Activated naive CD4-positive, alpha-beta T cell treated with anti-CD3 and anti-CD28 coated beads, Interleukin-2, amount 50 U/mL, for 24 hours (primary cell): ENCODE results near the gene PTCD1.
"Not testable (repeated sequence)": the region's sequence is repeated elsewhere in the genome, so short reads cannot be mapped to it uniquely, and the experiment has no call there.

Experiments
- H3K27ac Mint-ChIP-seq: one replicate; pipeline ENCODE4 v1.8.0; 2021; ENCODE audit warnings: mild to moderate bottlenecking, mixed read lengths
- H3K27me3 Mint-ChIP-seq: one replicate; pipeline ENCODE4 v1.8.0; 2021; ENCODE audit warnings: mixed read lengths
- H3K36me3 Mint-ChIP-seq: one replicate; pipeline ENCODE4 v1.8.0; 2021; ENCODE audit warnings: mixed read lengths
- H3K4me1 Mint-ChIP-seq: one replicate; pipeline ENCODE4 v1.8.0; 2021; ENCODE audit warnings: mixed read lengths
- H3K4me3 Mint-ChIP-seq: one replicate; pipeline ENCODE4 v1.8.0; 2021; ENCODE audit warnings: mild to moderate bottlenecking, mixed read lengths
- H3K9me3 Mint-ChIP-seq: one replicate; pipeline ENCODE4 v1.8.0; 2021; ENCODE audit warnings: mixed read lengths

The PTCD1 gene

DNA sequence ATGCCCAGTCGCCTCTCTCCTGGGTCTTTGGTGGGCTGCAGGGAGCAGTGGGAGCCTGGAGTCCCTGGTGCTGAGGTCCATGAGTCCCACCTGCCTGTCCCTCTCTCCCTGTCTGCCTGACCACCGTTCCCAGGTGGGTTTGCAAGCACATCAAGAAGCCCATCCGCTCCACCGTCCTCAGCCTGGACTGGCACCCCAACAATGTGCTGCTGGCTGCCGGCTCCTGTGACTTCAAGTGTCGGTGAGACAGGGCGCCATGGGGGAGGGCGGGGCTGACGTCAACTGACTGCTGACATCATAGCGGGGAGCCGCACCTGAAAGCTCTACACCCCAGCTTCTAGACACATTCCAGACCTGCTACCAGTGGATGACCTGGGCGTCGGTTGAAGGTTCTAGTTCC lies 48.8 kb downstream of the PTCD1 start:
- H3K27ac Mint-ChIP-seq = no peak overlapping the region
- H3K4me3 Mint-ChIP-seq = no peak overlapping the region
- H3K27me3 Mint-ChIP-seq = no peaks in the 10 kb centered on the region
- H3K9me3 Mint-ChIP-seq = no peaks in the 10 kb centered on the region
- peaks cover 19% of the 10 kb centered on the region for H3K4me1 Mint-ChIP-seq
- no peaks in the 10 kb centered on the region for H3K36me3 Mint-ChIP-seq

DNA sequence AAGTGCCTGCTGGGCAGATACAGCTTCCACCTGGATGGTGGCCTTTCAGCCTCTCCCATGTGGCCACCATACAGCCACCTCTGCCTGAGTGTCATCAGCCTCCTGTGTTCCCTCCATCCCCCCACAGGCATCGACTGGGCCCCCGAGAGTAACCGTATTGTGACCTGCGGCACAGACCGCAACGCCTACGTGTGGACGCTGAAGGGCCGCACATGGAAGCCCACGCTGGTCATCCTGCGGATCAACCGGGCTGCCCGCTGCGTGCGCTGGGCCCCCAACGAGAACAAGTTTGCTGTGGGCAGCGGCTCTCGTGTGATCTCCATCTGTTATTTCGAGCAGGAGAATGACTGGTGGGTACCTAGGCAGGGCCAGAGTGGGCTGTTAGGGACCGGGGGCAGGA lies 50.7 kb downstream of the PTCD1 start:
- peaks cover 1% of the 10 kb centered on the region for H3K36me3 Mint-ChIP-seq
- H3K27me3 Mint-ChIP-seq = no peaks in the 10 kb centered on the region
- H3K27ac Mint-ChIP-seq = no peak overlapping the region
- H3K4me3 Mint-ChIP-seq = no peak overlapping the region
- H3K9me3 Mint-ChIP-seq = no peaks in the 10 kb centered on the region
- peaks cover 21% of the 10 kb centered on the region for H3K4me1 Mint-ChIP-seq

DNA sequence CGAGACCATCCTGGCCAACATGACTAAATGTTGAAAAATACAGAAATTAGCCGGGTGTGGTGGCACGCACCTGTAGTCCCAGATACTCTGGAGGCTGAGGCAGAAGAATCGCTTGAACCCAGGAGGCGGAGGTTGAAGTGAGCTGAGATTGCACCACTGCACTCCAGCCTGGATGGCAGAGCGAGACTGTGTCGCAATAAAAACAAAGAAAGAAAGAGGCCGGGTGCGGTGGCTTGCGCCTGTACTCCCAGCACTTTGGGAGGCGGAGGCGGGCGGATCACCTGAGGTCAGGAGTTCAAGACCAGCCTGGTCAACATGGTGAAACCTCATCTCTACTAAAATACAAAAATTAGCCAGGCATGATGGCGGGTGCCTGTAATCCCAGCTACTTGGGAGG lies 51.4 kb downstream of the PTCD1 start:
- H3K27ac Mint-ChIP-seq, H3K9me3 Mint-ChIP-seq, H3K27me3 Mint-ChIP-seq, H3K4me3 Mint-ChIP-seq, H3K36me3 Mint-ChIP-seq: not testable (repeated sequence)
- H3K4me1 Mint-ChIP-seq = peaks cover 21% of the 10 kb centered on the region

DNA sequence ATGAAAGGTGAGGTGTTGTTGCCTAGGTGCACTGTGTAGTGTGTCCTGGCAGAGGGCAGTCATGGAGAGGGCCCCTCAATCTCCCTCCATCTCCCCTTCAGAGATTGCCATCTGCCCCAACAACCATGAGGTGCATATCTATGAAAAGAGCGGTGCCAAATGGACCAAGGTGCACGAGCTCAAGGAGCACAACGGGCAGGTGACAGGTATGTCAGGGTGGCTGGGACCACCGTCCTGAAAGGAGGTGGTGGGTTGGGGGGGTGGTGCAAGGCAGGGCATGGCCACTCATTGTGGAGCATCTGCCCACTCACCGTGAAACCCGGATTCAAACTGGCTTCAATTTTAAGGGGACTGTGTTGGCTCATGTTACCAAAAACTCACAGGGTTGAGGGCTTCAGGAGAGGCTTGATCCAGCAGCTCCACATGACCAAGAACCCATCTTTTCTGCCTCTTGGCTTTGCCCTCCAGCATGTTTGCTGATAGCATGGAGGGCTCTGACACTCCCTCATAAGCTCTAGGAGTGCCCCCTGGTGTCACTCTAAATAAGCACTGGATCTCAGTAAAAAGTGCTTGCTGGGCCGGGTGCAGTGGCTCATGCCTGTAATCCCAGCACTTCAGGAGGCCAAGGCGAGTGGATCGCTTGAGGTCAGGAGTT lies 51.9 kb downstream of the PTCD1 start:
- no peaks in the 10 kb centered on the region for H3K9me3 Mint-ChIP-seq
- H3K27ac Mint-ChIP-seq = peak overlapping the region; percentile 4
- no peak overlapping the region for H3K4me3 Mint-ChIP-seq
- peaks cover 17% of the 10 kb centered on the region for H3K4me1 Mint-ChIP-seq
- no peaks in the 10 kb centered on the region for H3K27me3 Mint-ChIP-seq
- peaks cover 1% of the 10 kb centered on the region for H3K36me3 Mint-ChIP-seq

DNA sequence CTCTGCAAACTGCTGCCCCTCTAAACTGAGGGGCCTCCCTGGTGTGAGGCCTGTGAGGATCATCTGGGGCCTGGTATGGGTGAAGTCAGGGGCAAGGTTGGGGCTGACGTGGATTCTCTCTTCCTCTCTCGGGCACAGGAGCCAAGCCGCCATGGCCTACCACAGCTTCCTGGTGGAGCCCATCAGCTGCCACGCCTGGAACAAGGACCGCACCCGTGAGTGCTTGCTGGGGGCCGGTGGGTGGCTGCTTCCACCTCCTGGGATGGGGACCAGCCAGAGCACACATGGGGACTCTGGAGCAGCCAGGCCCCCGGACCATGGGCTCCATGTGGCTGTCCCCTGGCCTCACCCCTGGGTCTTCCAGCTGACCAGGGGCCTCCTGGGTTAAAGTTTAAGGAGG lies 53.0 kb downstream of the PTCD1 start:
- Mint-ChIP-seq H3K27me3 (no peaks in the 10 kb centered on the region), H3K36me3 (peaks cover 1% of the 10 kb centered on the region), H3K4me3 (no peak overlapping the region), H3K9me3 (no peaks in the 10 kb centered on the region), H3K27ac (no peak overlapping the region), H3K4me1 (peaks cover 26% of the 10 kb centered on the region)

DNA sequence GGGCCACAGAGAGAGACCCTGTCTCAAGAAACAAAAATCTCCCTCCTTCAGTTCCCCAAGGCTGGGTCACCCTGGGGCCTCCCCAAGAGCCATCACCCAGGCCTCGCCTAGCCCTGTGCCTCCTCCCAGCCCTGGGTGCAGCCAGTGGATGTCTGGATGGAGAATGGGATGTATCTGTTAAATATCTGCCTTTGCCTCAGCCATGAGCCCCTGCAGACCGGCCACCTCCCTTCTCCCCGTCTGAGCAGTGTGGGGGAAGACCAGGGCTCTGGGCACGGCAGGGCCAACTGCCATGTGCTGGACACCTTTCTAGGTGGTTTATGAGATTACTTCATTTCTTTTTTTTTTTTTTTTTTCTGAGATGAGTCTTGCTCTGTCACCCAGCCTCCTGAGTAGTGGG lies 54.1 kb downstream of the PTCD1 start:
- Mint-ChIP-seq H3K4me1 (peaks cover 36% of the 10 kb centered on the region), H3K9me3 (no peaks in the 10 kb centered on the region), H3K27ac (peak overlapping the region; percentile 70), H3K27me3 (no peaks in the 10 kb centered on the region), H3K36me3 (peaks cover 1% of the 10 kb centered on the region), H3K4me3 (no peak overlapping the region)

DNA sequence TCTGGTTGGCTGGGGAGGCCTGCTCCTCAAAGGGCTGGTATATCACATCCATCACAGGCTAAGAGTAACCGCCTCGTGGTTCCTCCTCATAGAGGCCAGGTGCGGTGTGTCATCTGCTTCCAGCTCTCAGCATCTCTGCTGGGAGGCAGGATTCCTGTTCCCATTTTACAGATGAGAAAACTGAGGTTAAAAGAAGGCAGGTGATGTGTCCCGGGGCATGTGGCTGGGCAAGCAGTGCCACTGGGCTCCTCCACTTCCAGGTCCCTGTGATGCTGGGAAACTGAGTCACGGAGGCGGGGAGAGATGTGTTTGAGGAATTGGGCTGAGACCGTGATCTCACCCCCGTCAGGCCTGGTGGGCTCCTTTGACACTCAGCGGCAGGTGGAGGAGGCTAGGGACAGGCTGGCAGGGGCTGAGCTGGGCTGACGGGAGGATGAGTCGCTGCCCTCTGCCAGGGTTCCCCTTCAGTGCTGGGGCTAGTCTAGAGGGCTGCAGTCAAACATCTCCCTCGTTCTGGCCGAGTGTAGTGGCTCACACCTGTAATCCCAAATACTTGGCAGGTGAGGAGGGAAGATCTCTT lies 54.7 kb downstream of the PTCD1 start:
- peaks cover 42% of the 10 kb centered on the region for H3K4me1 Mint-ChIP-seq
- no peak overlapping the region for H3K4me3 Mint-ChIP-seq
- peaks cover 4% of the 10 kb centered on the region for H3K36me3 Mint-ChIP-seq
- no peaks in the 10 kb centered on the region for H3K27me3 Mint-ChIP-seq
- H3K27ac Mint-ChIP-seq = peak overlapping the region; percentile 92
- H3K9me3 Mint-ChIP-seq = no peaks in the 10 kb centered on the region

DNA sequence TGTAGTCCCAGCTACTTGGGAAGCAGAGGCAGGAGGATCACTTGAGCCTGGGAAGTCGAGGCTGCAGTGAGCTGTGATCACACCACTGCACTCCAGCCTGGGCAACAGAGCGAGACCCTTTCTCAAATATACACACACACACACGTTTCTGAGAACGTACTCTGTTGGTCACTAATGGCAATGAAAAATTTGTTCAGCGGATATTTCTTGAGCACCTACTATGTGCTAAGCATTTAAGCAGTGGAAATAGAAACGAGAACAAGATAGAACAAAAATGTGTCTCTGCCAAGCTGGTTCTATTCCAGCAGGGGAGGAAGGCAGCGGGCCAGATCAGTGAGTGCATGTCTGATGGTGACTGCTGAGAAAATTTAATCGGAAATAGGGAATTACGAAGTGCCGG lies 55.4 kb downstream of the PTCD1 start:
- peaks cover 4% of the 10 kb centered on the region for H3K36me3 Mint-ChIP-seq

DNA sequence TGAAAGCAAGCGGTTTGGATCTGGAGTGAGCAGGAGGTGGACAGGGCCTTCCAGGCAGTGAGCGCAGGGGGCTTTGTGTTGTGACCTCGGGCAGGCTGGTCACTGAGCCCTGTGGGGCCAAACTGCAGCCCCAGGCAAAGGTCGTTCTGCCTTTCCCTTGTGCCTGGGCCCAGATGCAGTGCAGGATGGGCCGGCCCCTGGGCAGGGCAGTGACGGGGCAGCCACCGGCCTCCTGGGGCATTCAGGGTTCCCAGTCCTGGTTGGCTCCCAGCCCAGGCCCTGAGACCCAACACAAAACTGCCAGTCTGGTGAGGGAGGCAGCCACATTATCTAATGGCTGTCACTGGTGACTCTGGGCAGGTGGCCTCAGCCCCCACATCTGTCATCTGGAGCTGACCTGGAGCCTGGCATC lies 56.9 kb downstream of the PTCD1 start:
- H3K36me3 Mint-ChIP-seq = peaks cover 7% of the 10 kb centered on the region
- peaks cover 55% of the 10 kb centered on the region for H3K4me1 Mint-ChIP-seq
- H3K4me3 Mint-ChIP-seq = peak overlapping the region; percentile 77
- H3K9me3 Mint-ChIP-seq = no peaks in the 10 kb centered on the region
- H3K27me3 Mint-ChIP-seq = no peaks in the 10 kb centered on the region
- H3K27ac Mint-ChIP-seq = peak overlapping the region; percentile 92

More for the DNA sequence above, 55.4 kb downstream of the PTCD1 start:
- Mint-ChIP-seq H3K4me1 (peaks cover 43% of the 10 kb centered on the region), H3K4me3 (no peak overlapping the region), H3K27me3 (no peaks in the 10 kb centered on the region), H3K9me3 (no peaks in the 10 kb centered on the region), H3K27ac (peak overlapping the region; percentile 92)

DNA sequence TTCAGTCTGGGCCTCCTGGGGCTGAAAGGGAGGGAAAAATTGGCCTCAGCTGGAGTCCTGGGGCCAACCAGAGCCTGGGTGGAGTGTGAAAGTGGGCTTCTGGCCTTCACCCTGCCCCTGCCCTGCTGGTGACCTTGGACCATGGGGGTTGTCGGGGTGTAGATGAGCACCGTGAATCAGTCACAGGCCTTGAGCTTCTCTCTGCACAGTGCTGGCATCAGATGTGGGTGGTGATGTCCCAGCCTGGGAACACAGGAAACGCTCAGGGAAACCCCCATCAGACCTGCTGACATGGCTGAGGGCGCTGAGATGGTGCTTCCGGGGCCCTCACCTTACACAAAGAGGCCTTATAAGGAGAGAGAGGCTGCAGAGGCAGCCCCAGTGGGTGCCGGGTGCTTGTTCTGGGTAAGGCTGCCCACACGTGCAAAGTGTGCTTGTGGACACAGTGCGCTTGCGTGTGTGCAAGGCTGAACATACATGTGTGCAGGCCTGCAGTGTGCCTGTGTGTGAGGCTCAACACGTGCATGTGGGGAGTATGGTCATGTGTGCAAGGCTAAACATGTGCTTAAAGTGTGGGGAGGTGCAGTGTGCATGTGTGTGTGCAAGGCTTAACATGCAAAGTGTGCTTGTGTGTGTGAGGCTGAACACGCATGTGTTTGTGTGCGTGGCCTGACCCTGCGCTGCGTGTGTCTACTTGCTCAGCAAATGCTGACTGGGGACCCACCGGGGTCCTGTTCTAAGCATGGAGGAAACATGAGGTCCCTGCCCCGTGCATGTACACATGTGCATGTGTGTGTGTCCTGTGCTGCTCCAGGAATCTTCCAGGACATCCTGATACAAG lies 57.6 kb downstream of the PTCD1 start:
- Mint-ChIP-seq H3K36me3 (peaks cover 7% of the 10 kb centered on the region), H3K27ac (peak overlapping the region; percentile 92), H3K27me3 (no peaks in the 10 kb centered on the region), H3K4me1 (peaks cover 61% of the 10 kb centered on the region), H3K9me3 (no peaks in the 10 kb centered on the region), H3K4me3 (peak overlapping the region; percentile 77)

DNA sequence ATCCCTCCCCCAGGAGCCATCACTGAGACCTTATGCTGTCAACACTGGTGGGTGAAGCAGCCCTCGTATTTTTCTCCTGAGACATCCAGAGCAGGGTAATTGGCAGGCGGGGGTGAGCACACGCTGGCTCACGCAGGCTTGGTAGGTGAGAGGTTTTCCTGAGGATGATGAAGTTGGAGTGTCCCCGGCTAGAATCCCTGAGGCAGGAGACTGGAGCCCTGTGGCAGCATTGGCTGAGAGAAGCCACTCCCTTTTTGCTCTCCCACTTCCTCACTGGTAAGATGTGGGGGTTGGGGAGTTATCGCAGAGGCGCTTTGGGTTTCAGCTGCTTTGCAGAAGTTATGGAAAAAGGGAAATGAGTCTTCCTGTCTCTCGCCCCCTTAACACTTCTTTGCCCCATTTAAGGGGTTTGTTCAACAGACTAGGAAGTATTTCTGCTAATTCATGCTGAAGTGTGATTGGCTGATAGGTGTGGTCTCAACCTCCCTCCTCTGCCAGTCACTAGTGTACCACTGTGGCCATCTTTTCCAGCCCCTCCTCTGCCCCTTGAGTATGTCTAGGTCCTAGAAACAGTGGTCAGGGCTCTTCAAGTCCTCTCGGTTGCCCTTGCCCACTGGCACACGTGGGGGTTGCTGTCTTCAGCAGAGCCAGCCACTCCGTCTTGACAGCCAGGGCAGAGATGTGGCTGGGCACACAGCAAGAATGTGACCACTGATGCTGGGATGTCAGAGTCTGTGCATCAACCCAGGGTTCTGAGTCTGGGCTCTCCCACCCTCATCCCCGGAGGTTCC lies 58.4 kb downstream of the PTCD1 start:
- peak overlapping the region; percentile 77 for H3K4me3 Mint-ChIP-seq
- no peaks in the 10 kb centered on the region for H3K9me3 Mint-ChIP-seq
- H3K27ac Mint-ChIP-seq = peak overlapping the region; percentile 92
- H3K27me3 Mint-ChIP-seq = no peaks in the 10 kb centered on the region
- H3K4me1 Mint-ChIP-seq = peaks cover 62% of the 10 kb centered on the region
- H3K36me3 Mint-ChIP-seq = peaks cover 7% of the 10 kb centered on the region

DNA sequence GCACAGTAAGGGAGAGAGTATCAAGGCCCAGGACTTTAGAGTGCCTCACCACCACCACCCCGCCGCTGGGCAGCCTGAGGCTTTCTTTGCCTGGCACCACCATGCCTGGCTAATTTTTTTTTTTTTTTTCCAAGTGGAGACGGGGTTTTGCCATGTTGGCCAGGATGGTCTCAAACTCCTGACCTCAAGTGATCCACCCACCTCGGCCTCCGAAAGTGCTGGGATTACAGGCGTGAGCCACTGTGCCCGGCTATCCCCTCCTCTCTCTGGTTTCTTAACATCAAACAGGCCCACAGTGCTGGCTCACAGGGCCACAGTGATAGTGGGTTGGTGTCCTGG lies 58.9 kb downstream of the PTCD1 start:
- H3K4me3 Mint-ChIP-seq = peak overlapping the region; percentile 77
- H3K36me3 Mint-ChIP-seq, H3K27me3 Mint-ChIP-seq, H3K9me3 Mint-ChIP-seq: not testable (repeated sequence)
- H3K27ac Mint-ChIP-seq = peak overlapping the region; percentile 92
- peaks cover 62% of the 10 kb centered on the region for H3K4me1 Mint-ChIP-seq

DNA sequence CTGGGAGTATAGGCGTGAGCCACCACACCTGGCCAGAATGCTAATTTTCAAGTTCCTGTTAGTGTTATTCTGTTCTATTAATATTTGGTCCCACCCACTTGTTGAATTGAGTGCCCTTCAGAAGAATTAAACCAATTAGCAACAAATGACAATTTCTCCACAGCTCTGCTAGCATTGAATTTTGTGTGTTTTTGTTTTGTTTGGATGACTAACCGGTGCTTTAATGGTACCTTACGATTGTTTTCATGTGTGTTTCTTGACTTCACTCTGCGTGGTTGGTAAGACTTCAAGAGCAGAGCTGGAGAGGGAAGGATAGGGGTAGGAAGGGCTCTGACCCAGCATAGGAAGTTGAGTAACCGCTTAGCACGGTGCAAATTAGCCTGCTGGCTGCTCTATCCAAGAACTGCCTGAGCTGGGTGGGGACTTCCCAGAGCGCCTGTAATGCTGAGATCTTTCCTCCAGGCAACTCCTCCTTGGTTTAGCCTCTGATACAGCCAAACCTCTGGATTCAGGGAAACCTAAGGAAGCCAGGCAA lies 59.5 kb downstream of the PTCD1 start:
- Mint-ChIP-seq H3K36me3 (peaks cover 7% of the 10 kb centered on the region), H3K27ac (peak overlapping the region; percentile 92), H3K9me3 (no peaks in the 10 kb centered on the region), H3K27me3 (no peaks in the 10 kb centered on the region), H3K4me1 (peaks cover 56% of the 10 kb centered on the region), H3K4me3 (peak overlapping the region; percentile 77)

DNA sequence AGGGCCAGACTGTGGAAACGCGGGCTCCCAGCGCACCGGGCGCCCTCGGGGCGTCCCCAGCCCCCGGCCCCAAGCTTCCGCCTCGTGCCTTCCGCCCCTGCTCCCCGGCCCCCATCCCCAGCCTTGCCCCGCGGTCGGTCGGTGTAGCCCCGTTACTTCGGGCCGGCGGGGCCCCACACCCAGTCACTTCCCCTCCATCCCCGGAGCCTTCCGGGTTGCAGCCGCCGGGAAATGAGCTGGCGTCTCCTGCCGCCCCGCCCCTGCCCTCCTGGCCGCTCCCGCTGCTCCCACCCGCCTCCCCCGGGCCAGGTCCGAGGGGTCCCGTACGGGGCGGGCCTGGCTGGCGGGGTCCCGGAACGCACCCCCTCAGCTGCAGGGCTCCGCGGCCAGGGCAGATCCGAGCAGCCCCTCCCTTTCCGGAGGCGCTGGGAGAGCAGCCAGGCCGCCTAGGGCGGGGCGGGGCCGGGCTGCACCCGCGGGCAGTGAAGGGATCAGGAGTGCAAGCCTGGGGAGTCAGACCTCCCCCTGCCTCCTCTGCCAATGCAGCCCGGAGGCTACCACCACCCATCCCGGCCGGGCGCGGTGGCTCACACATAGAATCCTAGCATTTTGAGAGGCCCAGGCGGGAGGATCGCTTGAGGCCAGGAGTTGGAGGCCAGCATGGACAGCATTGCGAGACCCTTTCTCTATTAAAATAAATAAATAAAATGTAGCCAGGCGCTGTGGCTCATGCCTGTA lies 63.4 kb downstream of the PTCD1 start:
- Mint-ChIP-seq H3K27me3 (no peaks in the 10 kb centered on the region), H3K27ac (no peak overlapping the region), H3K4me3 (peak overlapping the region; percentile 76), H3K36me3 (peaks cover 5% of the 10 kb centered on the region), H3K9me3 (no peaks in the 10 kb centered on the region), H3K4me1 (peaks cover 41% of the 10 kb centered on the region)
